Measurements from ENCODE around the gene CAMTA1. TPM values are rescaled to one million over a fixed set of nuclear protein-coding genes. Genes with fewer than 3 reads are reported as not detected.

CAMTA1 gene
- total RNA-seq, 1 donor from 2014 or later: 268 TPM

DNA sequence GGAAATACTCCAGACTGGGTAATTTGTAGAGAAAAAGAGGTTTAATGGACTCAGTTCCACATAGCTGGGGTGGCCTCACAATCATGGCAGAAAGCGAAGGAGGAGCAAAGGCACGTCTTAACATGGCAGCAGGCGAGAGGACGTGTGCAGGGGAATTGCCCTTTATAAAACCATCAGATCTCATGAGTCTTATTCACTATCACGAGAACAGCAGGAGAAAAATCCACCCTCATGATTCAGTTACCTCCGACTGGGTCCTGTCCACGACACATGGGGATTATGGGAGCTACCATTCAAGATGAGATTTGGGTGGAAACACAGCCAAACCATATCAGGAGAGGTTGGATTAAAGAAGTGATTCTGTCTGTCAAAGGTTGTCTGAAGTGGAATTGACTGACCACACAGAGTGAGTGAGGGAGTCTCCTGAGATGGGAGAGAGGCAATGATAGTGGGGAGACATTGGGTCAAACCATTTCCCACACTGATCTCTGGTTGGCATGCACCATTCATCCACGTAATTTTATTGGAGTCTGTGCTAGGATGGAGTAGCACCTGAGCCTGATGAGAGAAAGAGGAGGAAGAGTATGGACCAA is 927.6 kb downstream of the CAMTA1 start:
- peaks cover 6% of the 10 kb centered on the region for H3K27me3 ChIP-seq

GRCh38 chr1:7716506-7716905 is 931.3 kb downstream of the CAMTA1 start:
- H3K27ac Mint-ChIP-seq: no peak overlapping the region
- H3K4me3 ChIP-seq: no peak overlapping the region
- no peaks in the 10 kb centered on the region for H3K27me3 Mint-ChIP-seq (ENCODE audit: insufficient read depth, low read depth)
- no peak overlapping the region for H3K9ac ChIP-seq
- no peaks in the 10 kb centered on the region for H3K79me2 ChIP-seq (ENCODE audit: low read depth)
- H2AFZ ChIP-seq (replicated peaks): no peak overlapping the region
- DNase-seq (ENCODE audit: low spot score): no peak
- H3K9me3 Mint-ChIP-seq: no peaks in the 10 kb centered on the region
- no peaks in the 10 kb centered on the region for H4K20me1 ChIP-seq (ENCODE audit: low read depth)
- TF ChIP-seq EZH2 (IDR thresholded peaks at IDR 0.05): no peak
- TF ChIP-seq, protein P1, sequence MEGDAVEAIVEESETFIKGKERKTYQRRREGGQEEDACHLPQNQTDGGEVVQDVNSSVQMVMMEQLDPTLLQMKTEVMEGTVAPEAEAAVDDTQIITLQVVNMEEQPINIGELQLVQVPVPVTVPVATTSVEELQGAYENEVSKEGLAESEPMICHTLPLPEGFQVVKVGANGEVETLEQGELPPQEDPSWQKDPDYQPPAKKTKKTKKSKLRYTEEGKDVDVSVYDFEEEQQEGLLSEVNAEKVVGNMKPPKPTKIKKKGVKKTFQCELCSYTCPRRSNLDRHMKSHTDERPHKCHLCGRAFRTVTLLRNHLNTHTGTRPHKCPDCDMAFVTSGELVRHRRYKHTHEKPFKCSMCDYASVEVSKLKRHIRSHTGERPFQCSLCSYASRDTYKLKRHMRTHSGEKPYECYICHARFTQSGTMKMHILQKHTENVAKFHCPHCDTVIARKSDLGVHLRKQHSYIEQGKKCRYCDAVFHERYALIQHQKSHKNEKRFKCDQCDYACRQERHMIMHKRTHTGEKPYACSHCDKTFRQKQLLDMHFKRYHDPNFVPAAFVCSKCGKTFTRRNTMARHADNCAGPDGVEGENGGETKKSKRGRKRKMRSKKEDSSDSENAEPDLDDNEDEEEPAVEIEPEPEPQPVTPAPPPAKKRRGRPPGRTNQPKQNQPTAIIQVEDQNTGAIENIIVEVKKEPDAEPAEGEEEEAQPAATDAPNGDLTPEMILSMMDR (IDR thresholded peaks at IDR 0.05): no peak
- no peak for TF ChIP-seq EZH2phosphoT487 (IDR thresholded peaks at IDR 0.05)
- H3K4me2 ChIP-seq: no peak overlapping the region
- H3K27me3 ChIP-seq: no peaks in the 10 kb centered on the region
- no peak overlapping the region for H3K27ac ChIP-seq
- no peaks in the 10 kb centered on the region for H3F3A ChIP-seq (ENCODE audit: low read depth)
- no peaks in the 10 kb centered on the region for H3K36me3 ChIP-seq
- peaks cover 7% of the 10 kb centered on the region for H3K4me1 ChIP-seq
- no peaks in the 10 kb centered on the region for H3K9me3 ChIP-seq (ENCODE audit: low read depth)
- H3K36me3 Mint-ChIP-seq: peaks cover 22% of the 10 kb centered on the region
- H3K4me3 Mint-ChIP-seq: no peak overlapping the region
- H3K4me1 Mint-ChIP-seq: peaks cover 5% of the 10 kb centered on the region

More for the DNA sequence above, 927.6 kb downstream of the CAMTA1 start:
- peaks cover 2% of the 10 kb centered on the region for H3K4me1 ChIP-seq
- no peak overlapping the region for H2AFZ ChIP-seq (replicated peaks)
- no peak overlapping the region for H3K4me3 Mint-ChIP-seq
- H3K9me3 Mint-ChIP-seq: no peaks in the 10 kb centered on the region
- H3K4me1 Mint-ChIP-seq: no peaks in the 10 kb centered on the region
- H3K79me2 ChIP-seq (ENCODE audit: low read depth): no peaks in the 10 kb centered on the region
- H3K9ac ChIP-seq: no peak overlapping the region
- no peaks in the 10 kb centered on the region for H3F3A ChIP-seq (ENCODE audit: low read depth)
- H3K9me3 ChIP-seq (ENCODE audit: low read depth): no peaks in the 10 kb centered on the region
- no peaks in the 10 kb centered on the region for H4K20me1 ChIP-seq (ENCODE audit: low read depth)
- TF ChIP-seq EZH2phosphoT487 (IDR thresholded peaks at IDR 0.05): no peak
- TF ChIP-seq EZH2 (IDR thresholded peaks at IDR 0.05): no peak
- TF ChIP-seq, protein P1 (IDR thresholded peaks at IDR 0.05): no peak
- no peaks in the 10 kb centered on the region for H3K27me3 Mint-ChIP-seq (ENCODE audit: insufficient read depth, low read depth)
- no peak overlapping the region for H3K4me2 ChIP-seq
- no peaks in the 10 kb centered on the region for H3K36me3 ChIP-seq
- no peak overlapping the region for H3K4me3 ChIP-seq
- peaks cover 20% of the 10 kb centered on the region for H3K36me3 Mint-ChIP-seq
- H3K27ac Mint-ChIP-seq: no peak overlapping the region
- no peak for DNase-seq (ENCODE audit: low spot score)
- no peak overlapping the region for H3K27ac ChIP-seq

GRCh38 chr1:7717748-7718368 is 932.6 kb downstream of the CAMTA1 start:
- Histone ChIP-seq H4K20me1 (ENCODE audit: low read depth) (no peaks in the 10 kb centered on the region), H3K9me3 (ENCODE audit: low read depth) (no peaks in the 10 kb centered on the region), H3K9ac (no peak overlapping the region), H3K36me3 (no peaks in the 10 kb centered on the region), H3K79me2 (ENCODE audit: low read depth) (no peaks in the 10 kb centered on the region), H3K4me1 (peaks cover 7% of the 10 kb centered on the region), H3F3A (ENCODE audit: low read depth) (no peaks in the 10 kb centered on the region), H2AFZ (replicated peaks) (no peak overlapping the region), H3K27ac (no peak overlapping the region), H3K4me2 (no peak overlapping the region), H3K27me3 (no peaks in the 10 kb centered on the region), H3K4me3 (no peak overlapping the region)
- no peaks in the 10 kb centered on the region for H3K9me3 Mint-ChIP-seq
- peak; percentile 17 for DNase-seq (ENCODE audit: low spot score)
- TF ChIP-seq, protein P1 (IDR thresholded peaks at IDR 0.05): no peak
- TF ChIP-seq EZH2phosphoT487 (IDR thresholded peaks at IDR 0.05) (no peak), EZH2 (IDR thresholded peaks at IDR 0.05) (no peak)
- no peak overlapping the region for H3K4me3 Mint-ChIP-seq
- H3K4me1 Mint-ChIP-seq: peaks cover 5% of the 10 kb centered on the region
- H3K36me3 Mint-ChIP-seq: peaks cover 17% of the 10 kb centered on the region
- H3K27me3 Mint-ChIP-seq (ENCODE audit: insufficient read depth, low read depth): no peaks in the 10 kb centered on the region
- no peak overlapping the region for H3K27ac Mint-ChIP-seq

Measured in neural progenitor cell (in vitro differentiated cells).